Measurements from ENCODE around the gene PBX3. TPM values are rescaled to one million over a fixed set of nuclear protein-coding genes. Genes with fewer than 3 reads are reported as not detected.

Gene PBX3
- total RNA-seq, 1 donor from 2014 or later, result 11.0 TPM

- TF ChIP-seq CTCF (conservative IDR thresholded peaks at IDR 0.05; ENCODE audit: low read depth, low read length), result no peak
- no peak for DNase-seq (ENCODE audit: low read depth)
- peak overlapping the region; percentile 87 for H3K4me3 ChIP-seq (ENCODE audit: low read depth, low read length)
These were observed 732 bp downstream of the PBX3 start for GRCh38 chr9:125747765-125748445.

- TF ChIP-seq CTCF (conservative IDR thresholded peaks at IDR 0.05; ENCODE audit: low read depth, low read length), result no peak
- DNase-seq (ENCODE audit: low read depth), result no peak
- H3K4me3 ChIP-seq (ENCODE audit: low read depth, low read length), result peak overlapping the region; percentile 87
These were observed 1.4 kb downstream of the PBX3 start for GRCh38 chr9:125748446-125749099.

GRCh38 chr9:125749287-125749935, 2.2 kb downstream of the PBX3 start:
- no peak for DNase-seq (ENCODE audit: low read depth)
- TF ChIP-seq CTCF (conservative IDR thresholded peaks at IDR 0.05; ENCODE audit: low read depth, low read length), result no peak
- H3K4me3 ChIP-seq (ENCODE audit: low read depth, low read length), result peak overlapping the region; percentile 87

- H3K4me3 ChIP-seq (ENCODE audit: low read depth, low read length), result no peak overlapping the region
- DNase-seq (ENCODE audit: low read depth), result no peak
- no peak for TF ChIP-seq CTCF (conservative IDR thresholded peaks at IDR 0.05; ENCODE audit: low read depth, low read length)
These were observed 2.9 kb downstream of the PBX3 start for GRCh38 chr9:125749951-125750626.

- no peak overlapping the region for H3K4me3 ChIP-seq (ENCODE audit: low read depth, low read length)
- DNase-seq (ENCODE audit: low read depth), result no peak
- TF ChIP-seq CTCF (conservative IDR thresholded peaks at IDR 0.05; ENCODE audit: low read depth, low read length), result no peak
These were observed 3.4 kb downstream of the PBX3 start for GRCh38 chr9:125750627-125751011.

- H3K4me3 ChIP-seq (ENCODE audit: low read depth, low read length), result no peak overlapping the region
- DNase-seq (ENCODE audit: low read depth), result no peak
- TF ChIP-seq CTCF (conservative IDR thresholded peaks at IDR 0.05; ENCODE audit: low read depth, low read length), result no peak
These were observed 5.0 kb downstream of the PBX3 start for GRCh38 chr9:125752070-125752628.

Measured in epithelial cell of proximal tubule (primary cell).